Gastroesophageal sphincter (tissue), 4 donors: ENCODE results near the gene MED19. TPM values are rescaled to one million over a fixed set of nuclear protein-coding genes. Genes with fewer than 3 reads are reported as not detected.
"Not testable (repeated sequence)": the region's sequence is repeated elsewhere in the genome, so short reads cannot be mapped to it uniquely, and the experiment has no call there.

Experiments used
- ATAC-seq: fragments of 150-250 bp; one replicate; pipeline ENCODE4 v1.9.1; 2016; ENCODE audit warnings: mild to moderate bottlenecking, moderate library complexity
- H3K27ac ChIP-seq, 4 donors: fragments of 200-600 bp; sonication (generic) in 3 of 4; 1 replicate in 3 of 4; 2 replicates in 1 of 4; pipeline ENCODE4 v1.5.1; 2016 to 2019
- H3K27me3 ChIP-seq: fragments of 200-600 bp; sonication (generic); one replicate; pipeline ENCODE4 v1.5.1; 2019
- H3K36me3 ChIP-seq, 2 donors: fragments of 200-600 bp; sonication (generic); one replicate each; pipeline ENCODE4 v1.5.1; 2019; ENCODE audit warnings: control low read depth in 1 of 2
- H3K4me1 ChIP-seq, 3 donors: fragments of 200-600 bp; sonication (generic); 1 replicate in 2 of 3; 2 replicates in 1 of 3; pipeline ENCODE4 v1.5.1; 2016 to 2019; ENCODE audit warnings: control low read depth in 2 of 3
- H3K4me3 ChIP-seq, 2 donors: fragments of 200-600 bp; sonication (generic); one replicate each; pipeline ENCODE4 v1.5.1; 2019; ENCODE audit warnings: mild to moderate bottlenecking in 1 of 2, moderate library complexity in 1 of 2
- H3K9me3 ChIP-seq, 3 donors: fragments of 200-600 bp; sonication (generic); one replicate each; pipeline ENCODE4 v1.5.1; 2017 to 2019; ENCODE audit warnings: control low read depth in 2 of 3
- CTCF ChIP-seq, 4 experiments: fragments of 200-600 bp in 2 of 4; fragments of 450-650 bp in 2 of 4; sonication (generic) in 1 of 4; IDR thresholded peaks; one replicate each; pipeline ENCODE4 v1.5.1; 2017 to 2019; ENCODE audit warnings: antibody characterized with exemption in 4 of 4, mild to moderate bottlenecking in 2 of 4, moderate library complexity in 2 of 4
- EP300 ChIP-seq: sonication (generic); formaldehyde crosslinking; IDR thresholded peaks from one replicate; pipeline ENCODE4 v1.6.1; 2017; ENCODE audit warnings: antibody characterized with exemption, mild to moderate bottlenecking
- POLR2A ChIP-seq, 2 donors: fragments of 450-650 bp; IDR thresholded peaks; one replicate each; pipeline ENCODE4 v1.6.1; 2017; ENCODE audit warnings: antibody characterized with exemption in 2 of 2, mild to moderate bottlenecking in 2 of 2, moderate library complexity in 1 of 2
- POLR2AphosphoS5 ChIP-seq: sonication (generic); formaldehyde crosslinking; IDR thresholded peaks from one replicate; pipeline ENCODE4 v1.6.1; 2017; ENCODE audit warnings: antibody characterized with exemption
- whole genome bisulfite sequencing, 2 donors: methylation state at CpG; one replicate each; pipeline ENCODE4 v1.1.5; 2018; ENCODE audit warnings: low coverage in 1 of 2; 5-methylcytosine and 5-hydroxymethylcytosine counted together
- total RNA-seq, 4 donors: library from RNA; depleted of rRNA; stranded (reverse); fragments of >200 nt; gene quantifications; one replicate each; pipeline ENCODE4 v1.1.0, GENCODE V29; 2016

MED19 gene
- total RNA-seq, 4 donors from 2014 or later = 10.4 to 15.5 (median 12.5) TPM

- H3K27ac ChIP-seq = no peak overlapping the region
- no peaks in the 10 kb centered on the region for H3K27me3 ChIP-seq
- no peaks in the 10 kb centered on the region for H3K4me1 ChIP-seq
- H3K9me3 ChIP-seq = no peaks in the 10 kb centered on the region
- no peak overlapping the region for H3K4me3 ChIP-seq
- H3K36me3 ChIP-seq = peaks cover 0 to 98% of the 10 kb centered on the region in 2 donors
- ATAC-seq = no peak
- no peak for TF ChIP-seq POLR2AphosphoS5
- TF ChIP-seq POLR2A (IDR thresholded peaks at IDR 0.05) = no peak
- TF ChIP-seq EP300 = no peak
- TF ChIP-seq CTCF (IDR thresholded peaks at IDR 0.05) = no peak
- 72 to 76% methylated on average over 4 of the region's 10 CpGs for whole genome bisulfite sequencing, 2 donors
Measured at GRCh38 chr11:57699813-57700212, 12.2 kb downstream of the MED19 start.

GRCh38 chr11:57698843-57699365 is 13.1 kb downstream of the MED19 start:
- TF ChIP-seq CTCF (IDR thresholded peaks at IDR 0.05) (no peak), POLR2A (IDR thresholded peaks at IDR 0.05) (no peak), POLR2AphosphoS5 (no peak), EP300 (no peak)
- Histone ChIP-seq H3K4me3 (no peak overlapping the region), H3K36me3 (peaks cover 0 to 98% of the 10 kb centered on the region in 2 donors), H3K27ac (no peak overlapping the region), H3K9me3 (no peaks in the 10 kb centered on the region), H3K27me3 (no peaks in the 10 kb centered on the region), H3K4me1 (no peaks in the 10 kb centered on the region)
- ATAC-seq = no peak
- no CpG with 5 or more reads among the region's 18 CpGs for WGBS, 2 donors

- H3K27ac ChIP-seq, H3K27me3 ChIP-seq, ATAC-seq, H3K4me3 ChIP-seq, H3K9me3 ChIP-seq, H3K4me1 ChIP-seq: not testable (repeated sequence)
- peaks cover 3 to 100% of the 10 kb centered on the region in 2 donors for H3K36me3 ChIP-seq
- WGBS, 2 donors = 97% methylated on average over 5 of the region's 5 CpGs; no CpG with 5 or more reads in 1 of the 2 donors
Measured at GRCh38 chr11:57690474-57690873, 21.5 kb downstream of the MED19 start.

GRCh38 chr11:57681168-57681567 is 30.8 kb downstream of the MED19 start:
- peaks cover 0 to 70% of the 10 kb centered on the region in 2 donors for H3K36me3 ChIP-seq
- peaks cover 0 to 18% (median 0%) of the 10 kb centered on the region in 3 donors for H3K4me1 ChIP-seq
- H3K27ac ChIP-seq = no peak overlapping the region
- ATAC-seq = no peak
- H3K27me3 ChIP-seq = no peaks in the 10 kb centered on the region
- WGBS, 2 donors = 57% methylated on average over 1 of the region's 1 CpG
- no peaks in the 10 kb centered on the region for H3K9me3 ChIP-seq
- no peak overlapping the region for H3K4me3 ChIP-seq
- no peak for TF ChIP-seq CTCF (IDR thresholded peaks at IDR 0.05)
- no peak for TF ChIP-seq POLR2A (IDR thresholded peaks at IDR 0.05)
- TF ChIP-seq EP300 = no peak
- TF ChIP-seq POLR2AphosphoS5 = no peak

GRCh38 chr11:57680552-57680874 is 31.5 kb downstream of the MED19 start:
- H3K4me3 ChIP-seq = no peak overlapping the region
- WGBS, 2 donors = 82 to 100% methylated on average over 1 to 2 of the region's 2 CpGs
- H3K27me3 ChIP-seq = no peaks in the 10 kb centered on the region
- peaks cover 0 to 70% of the 10 kb centered on the region in 2 donors for H3K36me3 ChIP-seq
- no peak overlapping the region for H3K27ac ChIP-seq
- H3K9me3 ChIP-seq = no peaks in the 10 kb centered on the region
- no peak for ATAC-seq
- TF ChIP-seq EP300 (no peak), POLR2A (IDR thresholded peaks at IDR 0.05) (no peak), POLR2AphosphoS5 (no peak), CTCF (IDR thresholded peaks at IDR 0.05) (no peak)
- peaks cover 0 to 25% (median 0%) of the 10 kb centered on the region in 3 donors for H3K4me1 ChIP-seq
